Measurements from ENCODE around the gene C7. TPM values are rescaled to one million over a fixed set of nuclear protein-coding genes. Genes with fewer than 3 reads are reported as not detected.

The C7 gene
- total RNA-seq, 2 donors from 2014 or later = 14.7 to 23.3 TPM

DNA sequence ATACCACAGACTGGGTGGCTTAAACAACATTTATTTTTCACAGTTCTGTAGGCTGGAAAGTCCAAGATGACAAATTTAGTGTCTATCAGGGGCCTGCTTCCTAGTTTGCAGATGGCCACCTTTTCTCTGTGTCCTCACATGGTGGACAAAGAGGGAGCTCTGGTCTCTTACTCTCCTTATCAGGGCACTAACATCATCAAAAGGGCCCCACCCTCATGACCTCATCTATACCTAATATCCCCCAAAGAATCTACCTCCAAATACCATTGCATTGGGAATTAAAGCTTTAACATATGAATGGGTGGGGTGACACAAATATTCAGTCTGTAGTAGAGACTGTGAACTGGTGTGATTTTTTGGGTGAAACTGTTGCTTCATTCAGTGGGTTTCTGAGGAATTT, 78.1 kb downstream of the C7 start:
- intact Hi-C loops (cut with DNase I) = no loop called here
- Histone ChIP-seq H3K9me3 (no peaks in the 10 kb centered on the region), H3K4me3 (no peak overlapping the region), H3K9ac (ENCODE audit: low read depth in 2 of 2, low read length in 2 of 2) (no peak overlapping the region), H3K27ac (no peak overlapping the region), H3K4me1 (no peaks in the 10 kb centered on the region), H3K36me3 (no peaks in the 10 kb centered on the region), H3K27me3 (no peaks in the 10 kb centered on the region)
- TF ChIP-seq, protein P1, sequence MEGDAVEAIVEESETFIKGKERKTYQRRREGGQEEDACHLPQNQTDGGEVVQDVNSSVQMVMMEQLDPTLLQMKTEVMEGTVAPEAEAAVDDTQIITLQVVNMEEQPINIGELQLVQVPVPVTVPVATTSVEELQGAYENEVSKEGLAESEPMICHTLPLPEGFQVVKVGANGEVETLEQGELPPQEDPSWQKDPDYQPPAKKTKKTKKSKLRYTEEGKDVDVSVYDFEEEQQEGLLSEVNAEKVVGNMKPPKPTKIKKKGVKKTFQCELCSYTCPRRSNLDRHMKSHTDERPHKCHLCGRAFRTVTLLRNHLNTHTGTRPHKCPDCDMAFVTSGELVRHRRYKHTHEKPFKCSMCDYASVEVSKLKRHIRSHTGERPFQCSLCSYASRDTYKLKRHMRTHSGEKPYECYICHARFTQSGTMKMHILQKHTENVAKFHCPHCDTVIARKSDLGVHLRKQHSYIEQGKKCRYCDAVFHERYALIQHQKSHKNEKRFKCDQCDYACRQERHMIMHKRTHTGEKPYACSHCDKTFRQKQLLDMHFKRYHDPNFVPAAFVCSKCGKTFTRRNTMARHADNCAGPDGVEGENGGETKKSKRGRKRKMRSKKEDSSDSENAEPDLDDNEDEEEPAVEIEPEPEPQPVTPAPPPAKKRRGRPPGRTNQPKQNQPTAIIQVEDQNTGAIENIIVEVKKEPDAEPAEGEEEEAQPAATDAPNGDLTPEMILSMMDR (IDR thresholded peaks at IDR 0.05) = no peak
- DNase-seq = no peak

DNA sequence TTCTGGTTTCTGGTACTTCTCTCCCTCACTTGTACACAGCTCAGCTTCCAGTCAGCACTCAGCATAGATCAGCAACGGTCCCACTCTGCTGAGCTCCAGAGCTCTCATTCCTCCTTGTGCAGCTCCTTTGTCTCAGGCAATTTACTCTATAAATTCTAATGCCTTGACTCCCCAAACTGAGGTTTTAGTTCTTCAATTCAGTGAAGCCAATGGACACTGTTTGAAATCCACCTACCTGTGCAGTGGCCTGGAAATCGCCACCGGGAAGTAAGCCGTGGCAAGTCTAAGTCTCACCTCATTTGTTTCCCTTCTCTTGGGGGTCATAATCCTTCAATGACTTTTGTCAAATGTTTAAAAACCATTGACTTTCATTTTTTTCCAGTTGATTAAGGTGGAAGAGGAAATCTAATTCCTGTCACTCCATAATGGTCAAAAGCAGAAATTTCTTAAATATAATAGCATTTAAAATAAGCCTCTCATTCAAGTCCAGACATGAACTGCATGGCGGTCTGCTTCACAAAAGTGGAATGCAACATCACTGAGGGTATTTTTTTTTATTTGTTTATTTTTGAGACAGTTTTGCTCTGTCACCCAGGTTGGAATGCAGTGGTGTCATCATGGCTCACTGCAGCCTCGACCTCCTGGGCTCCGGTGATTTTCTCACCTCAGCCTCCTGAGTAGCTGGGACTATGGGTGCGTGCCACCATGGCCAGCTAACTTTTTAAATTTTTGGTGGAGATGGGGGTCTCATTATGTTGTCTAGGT, 79.6 kb downstream of the C7 start:
- DNase-seq = no peak
- Histone ChIP-seq H3K27ac (no peak overlapping the region), H3K36me3 (no peaks in the 10 kb centered on the region), H3K4me3 (no peak overlapping the region), H3K9ac (ENCODE audit: low read depth in 2 of 2, low read length in 2 of 2) (no peak overlapping the region), H3K9me3 (no peaks in the 10 kb centered on the region), H3K4me1 (no peaks in the 10 kb centered on the region), H3K27me3 (no peaks in the 10 kb centered on the region)
- TF ChIP-seq, protein P1 (IDR thresholded peaks at IDR 0.05) = no peak
- intact Hi-C loops (cut with DNase I) = no loop called here

DNA sequence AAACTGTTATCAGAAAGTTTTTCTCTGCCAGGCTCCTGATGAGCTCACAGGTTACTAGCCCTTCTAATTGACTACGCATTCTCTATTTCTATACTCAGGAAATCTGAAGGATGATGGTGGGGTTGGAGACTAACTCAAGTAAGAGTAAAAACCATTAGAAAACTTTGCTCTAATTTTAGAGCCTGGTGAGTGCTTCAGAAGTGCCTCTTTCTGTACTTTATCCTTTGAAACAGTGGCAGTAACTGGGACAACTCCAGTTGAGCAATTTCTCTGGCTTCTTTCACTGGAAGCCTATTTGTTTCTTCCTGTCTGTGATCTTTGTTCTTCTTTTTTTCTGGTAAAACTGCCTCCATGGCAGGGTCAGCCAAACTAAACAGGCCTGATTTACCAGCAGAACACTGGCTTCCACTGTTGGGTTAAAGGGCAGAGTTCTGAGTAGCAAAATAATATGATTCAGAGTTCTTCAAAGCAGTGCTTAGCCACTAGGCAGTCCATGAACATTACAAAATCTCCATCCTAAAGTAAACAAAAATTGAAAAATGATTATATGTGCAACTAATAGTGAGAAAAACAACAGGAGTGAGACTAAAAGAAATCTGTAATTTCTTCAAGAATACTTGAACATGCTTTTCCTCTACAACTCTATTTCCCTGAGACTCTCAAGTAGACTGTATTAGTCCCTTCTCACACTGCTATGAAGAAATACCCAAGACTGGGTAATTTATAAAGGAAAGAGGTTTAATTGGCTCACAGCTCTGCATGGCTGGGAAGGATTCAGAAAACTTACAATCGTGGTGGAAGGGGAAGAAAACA, 82.1 kb downstream of the C7 start:
- intact Hi-C loops (cut with DNase I) = no loop called here
- TF ChIP-seq, protein P1 (IDR thresholded peaks at IDR 0.05) = no peak
- no peaks in the 10 kb centered on the region for H3K9me3 ChIP-seq
- no peak overlapping the region for H3K4me3 ChIP-seq
- H3K4me1 ChIP-seq = no peaks in the 10 kb centered on the region
- H3K36me3 ChIP-seq = no peaks in the 10 kb centered on the region
- DNase-seq = peak; percentile 29
- no peaks in the 10 kb centered on the region for H3K27me3 ChIP-seq
- peak overlapping the region; percentile 13 for H3K27ac ChIP-seq
- no peak overlapping the region for H3K9ac ChIP-seq (ENCODE audit: low read depth in 2 of 2, low read length in 2 of 2)

DNA sequence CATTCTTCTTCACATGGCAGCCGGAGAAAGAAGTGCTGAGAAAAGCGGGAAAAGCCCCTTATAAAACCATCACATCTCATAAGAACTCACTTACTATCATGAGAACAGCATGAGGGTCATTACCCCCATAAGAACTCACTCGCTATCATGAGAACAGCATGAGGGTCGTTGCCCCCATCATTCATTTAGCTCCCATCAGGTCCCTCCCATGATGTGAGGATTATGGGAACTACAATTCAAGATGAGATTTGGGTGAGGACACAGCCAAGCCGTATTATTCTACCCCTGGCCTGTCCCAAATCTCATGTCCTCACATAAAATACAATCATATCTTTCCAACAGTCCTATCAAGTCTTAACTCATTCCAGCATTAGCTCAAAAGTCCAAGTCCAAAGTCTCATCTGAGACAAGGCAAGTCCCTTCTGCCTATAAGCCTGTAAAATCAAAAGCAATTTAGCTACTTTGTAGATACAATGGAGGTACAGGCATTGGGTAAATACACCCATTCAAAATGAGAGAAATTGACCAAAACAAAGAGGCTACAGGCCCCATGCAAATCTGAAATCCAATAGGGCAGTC, 82.8 kb downstream of the C7 start:
- Histone ChIP-seq H3K9me3 (no peaks in the 10 kb centered on the region), H3K27me3 (no peaks in the 10 kb centered on the region), H3K4me1 (no peaks in the 10 kb centered on the region), H3K27ac (no peak overlapping the region), H3K4me3 (no peak overlapping the region), H3K9ac (ENCODE audit: low read depth in 2 of 2, low read length in 2 of 2) (no peak overlapping the region), H3K36me3 (no peaks in the 10 kb centered on the region)
- intact Hi-C loops (cut with DNase I) = no loop called here
- TF ChIP-seq, protein P1 (IDR thresholded peaks at IDR 0.05) = no peak
- no peak for DNase-seq

DNA sequence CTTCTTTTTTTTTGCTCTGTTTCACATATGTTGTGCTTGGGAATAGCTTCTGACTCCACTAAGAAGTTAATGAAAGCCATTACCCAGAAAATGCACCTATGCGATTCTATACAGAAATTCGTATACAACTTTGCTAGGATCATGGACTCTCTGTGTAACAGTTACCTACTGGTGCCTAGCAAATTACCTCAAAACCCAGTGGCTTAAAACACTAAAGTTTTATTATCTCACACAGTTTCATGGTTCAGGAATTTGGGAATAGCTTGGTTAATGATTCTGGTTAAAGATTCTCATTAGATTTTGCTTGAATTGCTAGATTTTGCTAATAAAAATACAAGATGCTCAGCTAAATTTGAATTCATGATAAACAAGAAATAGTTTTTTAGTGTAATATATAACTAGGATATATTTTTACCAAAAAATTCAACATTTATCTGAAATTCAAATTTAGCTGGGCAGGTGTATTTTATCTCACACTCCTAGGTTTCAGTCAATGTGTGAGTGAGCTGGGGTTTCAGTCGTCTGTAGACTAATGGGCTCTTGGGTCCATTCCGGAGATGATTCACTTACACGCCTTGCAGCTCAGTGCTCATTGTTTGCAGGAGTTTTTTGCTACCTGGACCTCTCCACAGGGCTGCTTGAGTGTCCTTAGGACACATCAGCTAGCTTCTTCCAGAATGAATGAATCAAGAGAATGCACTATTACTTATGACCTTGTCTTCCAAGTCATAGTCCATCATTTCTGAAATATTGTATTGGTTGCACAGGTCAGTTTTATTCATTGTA, 86.7 kb downstream of the C7 start:
- Histone ChIP-seq H3K4me3 (no peak overlapping the region), H3K9ac (ENCODE audit: low read depth in 2 of 2, low read length in 2 of 2) (no peak overlapping the region), H3K4me1 (no peaks in the 10 kb centered on the region), H3K27me3 (no peaks in the 10 kb centered on the region), H3K9me3 (no peaks in the 10 kb centered on the region), H3K27ac (no peak overlapping the region), H3K36me3 (no peaks in the 10 kb centered on the region)
- TF ChIP-seq, protein P1 (IDR thresholded peaks at IDR 0.05) = no peak
- intact Hi-C loops (cut with DNase I) = no loop called here
- DNase-seq = no peak

All from colonic mucosa (tissue), 4 donors.